ENCODE measurements around the gene DSE.
A peak's percentile ranks its signal among the peaks of the same experiment; 100 is the strongest.

GRCh38 chr6:116411284-116411623, 40.5 kb downstream of the DSE start:
- TF ChIP-seq, protein P1, sequence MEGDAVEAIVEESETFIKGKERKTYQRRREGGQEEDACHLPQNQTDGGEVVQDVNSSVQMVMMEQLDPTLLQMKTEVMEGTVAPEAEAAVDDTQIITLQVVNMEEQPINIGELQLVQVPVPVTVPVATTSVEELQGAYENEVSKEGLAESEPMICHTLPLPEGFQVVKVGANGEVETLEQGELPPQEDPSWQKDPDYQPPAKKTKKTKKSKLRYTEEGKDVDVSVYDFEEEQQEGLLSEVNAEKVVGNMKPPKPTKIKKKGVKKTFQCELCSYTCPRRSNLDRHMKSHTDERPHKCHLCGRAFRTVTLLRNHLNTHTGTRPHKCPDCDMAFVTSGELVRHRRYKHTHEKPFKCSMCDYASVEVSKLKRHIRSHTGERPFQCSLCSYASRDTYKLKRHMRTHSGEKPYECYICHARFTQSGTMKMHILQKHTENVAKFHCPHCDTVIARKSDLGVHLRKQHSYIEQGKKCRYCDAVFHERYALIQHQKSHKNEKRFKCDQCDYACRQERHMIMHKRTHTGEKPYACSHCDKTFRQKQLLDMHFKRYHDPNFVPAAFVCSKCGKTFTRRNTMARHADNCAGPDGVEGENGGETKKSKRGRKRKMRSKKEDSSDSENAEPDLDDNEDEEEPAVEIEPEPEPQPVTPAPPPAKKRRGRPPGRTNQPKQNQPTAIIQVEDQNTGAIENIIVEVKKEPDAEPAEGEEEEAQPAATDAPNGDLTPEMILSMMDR (IDR thresholded peaks at IDR 0.05): no peak
- no peak for TF ChIP-seq POLR2A (IDR thresholded peaks at IDR 0.05; ENCODE audit: low read depth)
- peak in 1 of 2 donors; percentile 15 for TF ChIP-seq POLR2AphosphoS5 (IDR thresholded peaks at IDR 0.05)
- no peak for TF ChIP-seq EP300 (IDR thresholded peaks at IDR 0.05)
